8988T (cell line): ENCODE data around the gene CRIP1.

ENCODE experiments used
- DNase-seq: peaks from one replicate; pipeline ENCODE4 v3.0.0; 2011

The CRIP1 gene

DNA sequence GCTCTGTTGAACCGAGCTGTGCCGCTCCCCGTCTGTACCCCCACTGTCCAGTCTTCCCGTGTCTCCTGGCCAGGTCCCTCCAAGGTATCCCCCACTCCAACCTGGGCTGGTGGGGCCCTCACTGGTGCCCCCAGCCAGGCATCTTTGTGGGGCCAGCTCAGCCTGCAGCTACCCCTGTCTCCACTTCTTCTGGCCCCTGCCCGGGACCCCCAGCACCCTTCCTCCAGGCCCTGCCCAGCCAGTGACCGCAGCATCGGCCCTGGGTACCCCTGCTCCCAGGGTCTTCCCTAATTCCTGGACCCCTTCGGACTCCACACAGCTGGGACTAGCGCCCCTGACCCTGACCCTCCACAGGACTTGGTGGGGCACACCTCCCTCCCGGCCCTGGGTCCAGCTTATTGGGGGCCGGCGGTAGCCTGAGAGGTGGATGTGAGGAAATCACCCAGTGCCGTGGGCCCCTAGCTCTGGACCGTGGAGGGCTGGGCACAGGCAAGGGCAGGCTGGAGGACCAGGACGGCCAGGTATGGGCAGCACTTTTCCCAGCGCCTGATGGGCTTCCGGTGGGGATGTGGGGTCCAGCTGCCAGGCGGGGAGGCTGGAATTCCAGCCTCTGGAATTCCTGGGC is 4.1 kb upstream of the CRIP1 start:
- DNase-seq: no peak

DNA sequence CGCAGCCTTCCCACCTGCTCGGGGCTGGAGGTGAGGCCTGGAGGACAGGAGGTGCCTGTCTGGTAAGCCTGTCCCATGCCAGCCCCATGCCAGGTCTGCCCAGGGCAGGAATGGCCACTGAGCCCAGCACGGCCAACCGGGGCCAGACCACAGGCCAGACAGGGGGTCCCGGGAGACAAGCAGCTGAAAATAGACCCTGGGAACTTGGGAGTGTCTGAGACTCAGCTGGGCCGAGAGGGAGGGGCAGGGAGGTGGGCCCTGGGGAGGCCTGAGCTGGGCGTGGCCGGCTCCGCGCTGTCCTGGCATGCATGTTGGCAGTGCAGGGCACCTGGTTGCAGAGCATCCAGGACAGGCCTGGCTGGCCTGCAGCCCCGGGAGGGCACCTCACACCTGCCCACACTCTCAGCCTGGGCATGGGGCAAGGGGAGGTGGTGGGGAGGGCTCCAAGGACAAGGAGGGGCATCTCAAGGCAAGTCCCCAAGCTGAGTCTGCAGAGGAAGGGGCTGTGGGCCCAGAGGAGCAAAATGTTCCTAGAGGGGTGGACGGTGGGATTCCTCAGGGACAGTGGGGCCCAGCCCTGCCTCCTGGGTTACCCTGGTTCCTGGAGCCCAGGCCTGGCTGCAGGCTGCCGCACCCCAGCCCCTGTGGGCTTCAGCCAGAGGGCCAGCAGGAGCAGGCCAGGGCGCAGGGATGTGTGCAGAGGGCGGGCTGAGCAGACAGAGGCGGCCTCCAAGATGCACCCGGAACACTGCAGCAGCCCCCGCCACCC is 3.2 kb upstream of the CRIP1 start:
- no peak for DNase-seq

DNA sequence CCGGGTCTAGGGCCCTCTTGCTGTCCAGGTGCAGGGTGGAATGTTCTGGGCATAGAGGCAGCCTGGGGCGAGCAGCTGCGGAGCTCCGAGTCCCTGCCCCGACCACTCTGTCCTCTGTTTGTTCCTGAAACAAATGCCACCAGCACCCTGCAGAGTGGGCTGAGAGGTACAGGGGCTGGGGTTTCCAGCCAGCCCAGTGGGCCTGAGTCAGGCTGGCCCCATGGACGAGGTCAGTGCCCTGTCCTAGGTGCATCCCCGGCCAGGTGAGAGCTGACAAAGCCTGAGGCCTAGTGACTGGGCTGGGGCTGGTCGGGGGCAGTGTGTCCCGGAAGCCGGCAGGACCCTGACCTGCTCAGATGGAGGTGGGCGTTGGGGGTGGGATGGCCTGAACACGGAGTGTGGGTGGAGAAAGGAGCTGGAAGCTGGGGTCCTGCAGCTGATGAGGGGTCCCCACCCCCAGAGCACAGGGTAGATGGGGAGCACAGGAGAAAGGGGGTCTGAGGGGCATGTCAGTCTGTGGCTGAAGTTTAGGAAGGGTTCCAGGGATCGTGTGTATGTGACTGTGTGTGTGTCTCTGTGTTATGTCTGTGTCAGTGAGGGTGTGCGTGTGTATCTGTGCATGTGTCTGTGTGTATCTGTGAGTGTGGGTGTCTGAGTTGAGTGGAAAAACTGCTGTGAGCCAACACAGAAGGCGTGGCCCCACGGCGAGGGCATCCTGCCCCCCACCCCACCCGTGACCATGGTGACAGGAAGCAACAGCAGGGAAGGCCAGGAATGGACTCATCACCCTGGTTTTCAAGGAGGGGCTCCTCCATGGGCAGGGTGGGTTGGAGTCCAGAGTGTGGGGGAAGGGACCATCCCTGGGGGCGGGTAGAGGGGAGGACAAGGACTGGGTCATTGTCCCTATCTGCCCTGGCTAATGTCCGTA is 2.4 kb upstream of the CRIP1 start:
- DNase-seq: no peak

DNA sequence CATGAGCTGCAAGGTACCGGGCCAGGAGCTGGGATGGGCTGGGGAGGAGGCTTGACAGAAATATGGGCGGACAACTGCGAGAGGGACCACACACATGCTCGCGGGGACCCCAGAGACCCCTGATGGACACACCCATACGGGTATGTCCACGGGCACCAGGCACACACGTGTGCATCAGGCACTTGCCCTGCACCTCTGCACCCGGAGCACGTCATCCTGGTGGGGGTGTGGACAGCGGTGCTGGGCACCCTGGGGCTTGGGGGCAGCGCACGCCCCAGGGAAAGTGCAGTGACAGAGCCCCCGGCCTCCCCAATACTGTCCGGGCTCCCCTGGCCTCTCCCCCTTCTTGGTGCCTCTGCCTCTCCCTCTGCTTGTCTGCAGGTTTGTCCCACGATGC is 1.7 kb upstream of the CRIP1 start:
- DNase-seq: no peak

DNA sequence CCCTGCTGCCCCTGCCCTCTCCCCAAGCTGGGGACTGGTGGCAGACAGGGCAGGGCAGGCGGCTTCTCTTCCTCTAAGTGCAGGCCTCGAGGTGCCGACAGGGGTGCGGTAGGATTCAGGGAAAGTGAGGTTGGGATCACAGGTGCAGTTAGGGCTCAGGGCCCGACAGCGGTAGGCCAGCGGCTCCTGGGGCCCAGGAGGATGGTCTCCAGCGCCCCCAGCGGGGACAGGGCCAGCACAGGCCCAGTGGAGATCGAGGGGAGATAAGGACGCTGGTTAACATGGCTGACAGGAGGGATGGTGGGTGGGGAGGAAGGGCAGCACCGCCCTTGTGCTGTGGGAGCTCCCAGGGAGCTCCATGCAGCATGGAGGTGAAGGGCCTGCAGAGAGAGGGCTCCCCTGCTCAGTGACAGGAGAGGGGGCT is 935 bp upstream of the CRIP1 start:
- peak; percentile 92 for DNase-seq

DNA sequence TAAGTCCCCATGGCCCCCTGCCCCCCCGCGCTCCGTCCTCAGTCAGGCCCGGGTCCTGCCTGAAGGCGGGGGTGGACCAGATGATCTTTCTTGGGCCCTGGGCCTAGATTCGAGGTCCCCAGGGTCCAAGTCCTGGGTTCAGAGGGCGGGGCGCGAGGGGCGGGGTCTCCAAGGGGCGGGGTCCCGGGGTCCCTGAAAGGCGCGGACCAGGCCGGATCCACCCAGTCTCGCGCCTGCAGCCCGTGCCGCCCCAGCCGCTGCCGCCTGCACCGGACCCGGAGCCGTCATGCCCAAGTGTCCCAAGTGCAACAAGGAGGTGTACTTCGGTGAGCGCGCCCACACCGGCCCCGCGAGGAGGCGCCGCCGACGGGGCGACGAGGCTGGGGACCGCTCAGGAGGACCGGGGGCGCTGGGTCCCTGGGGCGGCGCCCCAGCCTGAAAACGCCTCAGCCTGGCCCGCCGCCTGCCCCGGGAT is 325 bp downstream of the CRIP1 start:
- no peak for DNase-seq

DNA sequence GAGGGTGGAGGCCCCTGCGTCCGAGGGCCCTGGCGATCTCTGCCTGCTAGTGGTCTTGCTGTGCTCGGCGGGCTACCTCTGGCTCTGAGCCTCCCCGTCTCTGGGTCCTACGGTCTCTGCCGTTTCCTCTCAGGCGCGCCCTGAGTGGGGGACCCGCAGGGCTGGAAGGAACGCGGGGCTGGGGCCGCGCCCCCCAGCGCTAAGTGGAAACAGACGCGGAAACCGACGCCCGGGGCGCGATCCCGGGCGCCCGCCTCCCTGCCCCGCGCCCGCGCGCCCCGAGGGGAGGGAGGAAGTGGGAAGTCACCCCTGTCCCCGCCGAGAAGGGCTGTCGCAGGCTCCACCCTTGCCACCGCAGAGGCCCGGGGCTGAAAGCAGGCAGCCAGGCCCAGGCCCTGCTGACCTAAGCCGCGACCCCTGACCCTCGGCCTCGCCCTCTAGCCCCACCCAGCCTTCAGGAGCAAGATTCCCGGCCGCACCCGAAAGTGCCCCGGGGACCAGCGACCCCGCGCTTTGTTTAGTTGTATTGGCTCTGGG is 831 bp downstream of the CRIP1 start:
- DNase-seq: no peak

DNA sequence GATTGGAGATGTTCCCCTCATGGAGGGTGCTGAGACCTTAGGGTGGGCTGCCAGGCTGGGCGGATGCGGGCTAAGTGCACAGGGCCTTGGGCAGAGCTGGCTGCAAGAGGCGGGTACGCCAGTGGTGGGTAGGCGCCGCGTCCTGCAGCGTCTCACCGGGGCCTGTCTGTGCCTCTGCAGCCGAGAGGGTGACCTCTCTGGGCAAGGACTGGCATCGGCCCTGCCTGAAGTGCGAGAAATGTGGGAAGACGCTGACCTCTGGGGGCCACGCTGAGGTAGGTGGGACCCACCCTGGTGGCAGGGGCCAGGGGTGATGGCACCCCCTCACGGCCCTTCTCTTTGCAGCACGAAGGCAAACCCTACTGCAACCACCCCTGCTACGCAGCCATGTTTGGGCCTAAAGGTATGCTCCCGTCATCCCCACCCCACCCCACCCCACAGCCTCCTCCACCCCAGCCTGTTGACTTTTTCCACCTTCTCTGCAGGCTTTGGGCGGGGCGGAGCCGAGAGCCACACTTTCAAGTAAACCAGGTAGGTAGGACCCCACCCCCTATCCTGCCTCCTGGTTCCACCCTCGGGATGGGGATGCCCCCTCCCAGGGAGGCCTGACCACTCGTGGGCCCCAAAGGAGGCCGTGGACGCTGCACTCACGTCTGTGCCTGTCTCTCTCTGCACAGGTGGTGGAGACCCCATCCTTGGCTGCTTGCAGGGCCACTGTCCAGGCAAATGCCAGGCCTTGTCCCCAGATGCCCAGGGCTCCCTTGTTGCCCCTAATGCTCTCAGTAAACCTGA is 1.5 kb downstream of the CRIP1 start:
- no peak for DNase-seq

DNA sequence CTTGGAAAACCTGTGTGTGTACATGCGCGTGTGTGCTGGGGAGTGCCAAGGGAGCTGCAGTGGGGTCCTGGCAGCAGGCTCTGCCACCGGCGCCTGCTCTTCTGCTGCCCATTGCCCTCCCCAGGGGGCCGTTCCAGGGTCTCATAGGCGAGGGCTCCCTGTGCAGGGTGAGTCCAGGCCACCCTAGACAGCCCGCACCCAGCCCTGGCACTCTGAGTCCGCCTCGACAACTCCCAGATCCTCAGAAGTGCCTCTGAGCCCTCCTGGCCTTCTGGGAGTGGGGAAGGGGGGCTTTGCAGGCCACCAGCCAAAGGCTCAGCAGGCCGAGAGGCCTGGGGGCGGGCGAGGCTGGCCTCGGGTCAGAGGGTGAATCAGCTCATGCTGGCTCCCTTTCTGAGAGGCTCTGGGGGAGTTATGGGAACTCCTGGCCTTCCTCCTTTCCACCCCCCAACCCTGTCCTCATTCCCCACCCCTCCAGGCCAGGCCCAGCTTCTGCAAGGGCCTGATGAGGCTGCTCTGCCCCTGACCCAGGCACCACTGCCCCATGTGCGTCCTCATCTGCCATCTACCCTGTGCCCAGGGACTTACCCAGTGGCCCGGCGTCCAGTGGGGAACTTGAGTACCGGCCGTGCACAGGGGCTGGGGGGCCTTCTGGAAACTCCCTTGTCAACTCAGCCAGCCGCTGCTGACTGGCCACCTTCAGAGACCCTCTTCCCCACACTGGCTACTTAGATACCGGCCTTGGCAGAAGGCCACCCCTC is 2.3 kb downstream of the CRIP1 start:
- no peak for DNase-seq

DNA sequence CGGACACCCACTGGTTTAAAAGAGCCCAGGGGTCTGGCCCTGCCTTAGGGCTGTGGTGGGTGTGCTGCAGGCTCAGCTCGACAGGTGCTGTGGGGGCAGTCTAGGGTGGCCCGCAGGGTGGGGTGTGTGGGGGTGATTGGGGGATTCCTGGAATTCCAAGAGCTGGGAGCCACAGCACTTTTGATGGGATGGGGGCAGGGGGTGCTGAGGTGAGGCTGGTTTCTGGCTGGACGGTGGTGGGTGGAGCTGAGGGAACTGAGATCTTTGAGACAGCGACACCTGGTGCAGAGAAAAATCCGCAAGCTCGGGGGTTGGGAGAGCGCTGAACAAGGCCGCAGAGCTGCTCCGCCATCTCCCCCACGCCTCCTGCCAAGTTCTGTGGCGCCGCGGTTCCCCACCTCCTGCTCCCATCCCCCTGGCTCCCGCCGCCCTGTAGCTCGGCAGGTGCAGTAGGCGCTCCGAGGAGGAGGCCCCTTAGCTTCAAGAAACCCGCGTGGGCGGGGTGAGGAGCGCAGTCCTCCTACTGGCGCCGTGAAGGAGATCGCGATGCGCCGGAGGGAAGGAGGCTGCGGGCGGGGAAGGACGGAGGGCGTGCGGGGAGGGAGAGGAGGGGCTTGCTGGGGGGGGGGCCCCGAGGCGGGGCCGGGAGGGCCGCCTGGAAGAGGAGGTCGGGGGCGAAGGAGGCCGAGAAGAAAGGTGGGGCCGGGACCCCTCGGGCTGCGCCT is 3.0 kb downstream of the CRIP1 start:
- peak; percentile 97 for DNase-seq

DNA sequence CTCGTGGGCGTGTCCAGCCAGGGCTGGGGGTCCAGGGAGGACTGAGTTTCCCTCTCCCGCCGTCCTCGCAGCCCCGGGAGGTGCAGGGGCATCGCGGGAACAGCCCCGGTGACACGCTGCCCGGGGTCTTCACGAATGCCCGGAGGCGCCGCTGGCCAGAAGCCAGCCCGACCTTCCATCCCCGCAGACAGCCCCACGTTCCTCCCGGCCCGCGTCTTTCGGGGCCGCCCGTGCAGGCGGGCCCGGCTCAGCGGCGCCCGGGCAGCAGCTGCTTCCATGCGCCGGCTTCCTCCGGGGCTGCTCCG is 3.5 kb downstream of the CRIP1 start:
- DNase-seq: no peak

DNA sequence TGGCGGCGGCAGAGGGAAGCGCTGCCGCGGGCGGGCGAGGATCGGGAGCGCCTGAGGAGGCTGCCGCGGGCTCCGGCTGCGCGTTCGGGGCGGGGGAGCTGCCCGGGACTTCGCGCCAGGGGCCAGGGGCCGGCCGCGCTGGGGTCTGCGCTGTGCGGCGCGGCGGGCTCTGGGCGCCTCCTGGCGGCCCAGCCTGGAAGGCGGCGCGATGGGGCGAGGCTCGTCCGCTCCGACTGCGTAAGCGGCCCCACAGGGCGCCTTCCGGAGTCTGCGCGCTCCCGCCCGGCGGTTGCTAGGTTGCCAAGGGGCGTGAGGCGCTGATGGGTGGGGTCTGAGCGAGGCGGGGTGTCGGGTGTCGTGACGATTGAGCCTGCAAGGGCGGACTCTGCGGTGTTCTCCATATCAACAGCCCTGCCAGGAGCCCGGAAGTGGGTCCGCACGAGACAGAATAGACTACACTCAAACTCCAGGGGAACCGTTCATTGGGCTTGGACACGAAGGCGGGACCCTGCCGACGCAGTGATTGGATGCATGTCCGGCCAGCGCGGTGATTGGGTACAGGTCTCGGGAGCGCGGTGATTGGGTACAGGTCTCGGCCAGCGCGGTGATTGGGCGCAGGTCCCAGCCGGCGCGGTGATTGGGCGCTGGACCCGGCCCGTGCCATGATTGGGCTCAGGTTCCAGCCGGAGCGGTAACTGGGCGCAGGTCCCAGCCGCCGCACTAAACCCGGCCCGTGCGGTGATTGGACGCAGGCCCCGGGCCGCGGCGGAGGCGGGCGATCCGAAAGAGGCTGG is 4.1 kb downstream of the CRIP1 start, which contains the start of gene TEDC1:
Gene TEDC1, plus strand, starts transcription at position 675 of the 794 bp plus-strand sequence. CDS start 130 bp downstream, outside the sequence.
- DNase-seq: peak; percentile 98

DNA sequence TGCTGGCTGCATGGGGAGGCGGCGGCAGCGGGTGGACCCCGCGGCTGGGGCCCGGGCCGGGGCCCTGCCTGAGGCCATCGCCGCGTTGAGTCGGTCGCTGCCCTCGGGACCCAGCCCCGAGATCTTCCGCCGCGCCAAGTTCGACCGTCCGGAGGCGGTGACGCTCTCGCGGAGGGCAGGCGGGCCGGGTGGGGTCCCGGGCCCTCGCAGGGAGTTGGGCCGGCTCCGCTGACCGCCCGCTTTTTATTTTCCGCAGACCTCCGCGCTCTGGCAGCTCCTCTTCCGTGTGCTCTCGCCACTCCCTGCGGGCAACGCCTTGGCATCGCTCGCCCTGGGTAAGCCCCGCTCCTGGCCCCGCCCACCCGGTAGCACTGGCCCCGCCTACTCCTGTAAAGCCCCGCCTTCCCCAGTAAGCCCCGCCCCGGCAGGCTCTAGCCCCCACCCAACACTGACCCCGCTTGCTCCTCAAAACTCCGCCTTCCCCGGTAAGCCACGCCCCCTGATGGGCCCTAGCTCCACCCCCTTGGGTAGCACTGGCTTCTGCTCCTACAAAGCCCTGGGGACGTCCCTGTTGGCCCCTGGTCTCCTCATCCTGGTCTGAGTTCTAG is 4.8 kb downstream of the CRIP1 start:
- DNase-seq: peak; percentile 91

DNA sequence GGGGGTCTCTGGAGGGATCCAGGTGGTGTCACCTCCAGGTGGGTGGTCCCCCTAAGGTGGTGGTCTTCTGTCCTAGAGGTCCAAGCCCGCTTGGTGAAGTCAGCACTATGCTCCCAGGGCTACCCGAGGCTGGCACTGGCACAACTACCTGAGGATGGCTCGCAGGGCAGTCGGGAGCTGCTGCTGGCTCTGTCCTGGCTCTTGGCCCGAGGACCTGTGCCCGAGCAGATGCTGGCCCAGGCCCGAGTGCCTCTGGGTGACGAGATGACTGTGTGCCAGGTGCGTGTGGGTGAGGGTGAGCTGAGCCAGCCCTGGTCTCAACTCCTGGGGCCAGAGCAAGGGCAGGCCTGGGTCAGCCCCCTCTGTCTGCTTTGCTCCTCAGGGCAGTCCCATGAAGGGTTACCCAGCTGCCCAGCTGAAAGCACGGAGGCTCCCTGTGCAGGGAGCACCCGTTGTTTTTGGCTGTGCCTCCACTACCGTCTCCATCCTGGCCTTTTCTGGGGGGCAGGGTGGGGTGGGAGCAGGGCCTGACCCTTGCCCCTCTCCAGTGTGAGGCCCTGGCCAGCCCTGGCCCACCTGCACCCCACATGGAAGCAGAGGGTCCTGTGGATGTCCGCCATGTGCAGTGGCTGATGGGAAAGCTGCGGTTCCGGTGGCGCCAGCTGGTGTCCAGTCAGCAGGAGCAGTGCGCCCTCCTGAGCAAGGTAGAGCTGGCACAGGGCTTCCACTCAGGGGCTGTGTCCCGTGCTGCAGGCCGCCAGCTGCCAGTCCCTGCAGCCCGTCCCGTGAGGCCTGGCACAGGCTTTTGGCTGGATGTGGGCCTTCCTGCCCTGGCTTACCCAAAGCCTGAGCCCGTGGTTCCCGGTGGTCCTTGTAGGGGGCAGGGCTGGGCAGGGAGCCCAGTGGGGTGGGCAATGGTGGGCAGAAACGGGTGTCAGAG is 5.6 kb downstream of the CRIP1 start:
- DNase-seq: peak; percentile 27

DNA sequence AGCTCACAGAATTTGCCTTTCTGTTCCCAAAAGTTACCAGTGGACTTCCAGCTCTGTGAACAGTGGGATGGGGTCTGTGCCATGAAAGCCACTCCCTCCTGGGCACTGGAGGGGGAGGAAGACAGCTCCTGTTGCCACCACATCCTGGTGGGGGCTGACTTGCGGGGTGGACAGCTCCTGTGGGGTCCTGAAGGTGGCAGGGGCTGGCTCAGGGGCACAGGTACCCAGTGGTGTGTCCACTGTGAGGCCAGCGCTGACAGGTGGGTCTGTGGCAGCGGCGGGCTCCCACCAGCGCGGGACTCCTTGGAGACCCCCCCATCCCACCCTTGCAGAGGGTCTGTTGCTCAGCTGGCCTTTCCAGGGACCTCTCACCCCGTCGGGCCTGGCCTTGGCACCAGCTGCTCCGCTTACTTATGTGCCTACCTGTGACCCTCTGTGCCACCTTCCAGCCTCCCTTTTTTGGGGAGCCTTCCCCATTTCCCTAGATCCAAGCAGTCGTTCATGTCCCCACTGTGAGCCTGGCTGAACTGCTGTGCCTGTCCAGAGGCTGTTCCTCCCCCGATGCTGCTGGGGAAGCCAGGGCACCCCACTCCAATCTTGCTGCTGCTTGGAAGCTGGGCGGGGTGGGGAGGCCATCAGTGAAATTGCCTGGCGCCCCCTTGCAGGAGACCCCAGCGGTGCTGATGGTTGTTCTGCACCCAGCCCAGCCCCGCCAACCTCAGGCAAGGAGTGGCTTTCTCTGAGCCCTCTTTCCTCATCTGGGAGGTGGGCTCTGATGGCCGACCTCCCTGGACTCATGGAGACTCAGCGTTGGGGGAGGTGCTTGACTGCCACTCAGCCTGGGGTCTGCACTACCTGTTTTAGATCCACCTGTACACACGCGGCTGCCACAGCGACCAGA is 6.5 kb downstream of the CRIP1 start:
- peak; percentile 35 for DNase-seq

DNA sequence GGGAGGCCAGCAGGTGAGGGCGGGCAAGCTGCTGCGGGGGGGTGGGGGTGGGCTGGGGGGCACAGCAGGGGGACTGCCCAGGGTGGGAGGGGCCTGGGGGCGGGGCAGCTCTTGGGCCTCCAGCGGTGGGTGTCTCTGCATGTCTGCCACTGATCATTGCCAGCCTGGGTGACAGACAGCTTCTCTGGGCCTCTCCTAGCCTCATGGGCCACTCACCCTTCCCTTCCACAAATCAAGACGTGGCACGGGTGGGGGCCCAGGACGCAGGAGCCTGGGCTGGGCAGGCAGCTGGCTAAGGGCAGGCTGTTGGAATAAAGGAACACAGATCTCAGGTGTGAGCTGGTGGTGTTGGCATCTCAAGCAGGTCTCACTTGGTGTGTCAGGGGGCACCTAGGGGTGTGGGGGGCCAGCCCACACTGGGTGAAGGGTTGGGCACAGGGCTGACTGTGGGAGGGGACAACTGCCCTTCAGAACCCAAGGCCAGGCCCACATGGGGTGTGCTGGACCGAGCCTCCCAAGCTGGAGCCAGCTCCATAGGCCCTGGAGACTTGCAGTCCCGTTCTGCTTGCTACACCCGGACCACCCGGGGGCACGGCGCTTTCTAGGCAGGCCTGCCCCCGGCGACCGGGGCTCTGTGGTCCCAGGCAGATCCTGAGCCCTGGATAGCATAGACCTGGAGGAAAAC is 7.4 kb downstream of the CRIP1 start:
- peak; percentile 21 for DNase-seq

DNA sequence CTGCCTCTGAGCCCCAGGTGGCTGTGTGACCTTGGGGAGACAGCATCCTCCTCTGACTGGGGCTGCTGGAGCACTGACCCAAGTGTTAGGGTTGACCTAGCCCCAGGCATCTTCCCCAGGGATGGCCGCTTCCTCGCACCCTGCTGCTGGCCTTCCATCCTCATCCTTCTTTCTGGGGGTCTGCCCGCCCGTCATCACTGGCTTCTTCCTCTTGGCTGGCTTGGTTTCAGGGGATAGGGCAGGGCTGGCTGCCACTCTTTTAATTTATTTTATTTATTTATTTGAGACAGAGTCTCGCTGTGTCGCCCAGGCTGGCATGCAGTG is 7.9 kb downstream of the CRIP1 start:
- DNase-seq: no peak
